K562 (cell line): ENCODE measurements around the gene MRPS18B. TPM values are rescaled to one million over a fixed set of nuclear protein-coding genes. Genes with fewer than 3 reads are reported as not detected.

Experiments used
- CREM ChIP-seq: IDR thresholded peaks from 2 replicates; pipeline ENCODE4 v1.6.1; 2014; ENCODE audit warnings: antibody characterized with exemption, low read depth
- ETV5 ChIP-seq: sonication (generic); formaldehyde crosslinking; IDR thresholded peaks from 2 replicates; pipeline ENCODE4 v1.4.0; 2020; ENCODE audit warnings: low read depth, mild to moderate bottlenecking, missing genetic modification reagents
- FOXJ2 ChIP-seq: fragments of 200-800 bp; sonication (Bioruptor generic); IDR thresholded peaks from 2 replicates; pipeline ENCODE4 v1.6.1; 2016; ENCODE audit warnings: missing genetic modification characterization, missing compliant biosample characterization
- FOXP1 ChIP-seq: sonication (generic); formaldehyde crosslinking; IDR thresholded peaks from 2 replicates; pipeline ENCODE4 v1.8.0; 2022; ENCODE audit warnings: mild to moderate bottlenecking, missing genetic modification reagents
- HCFC1 ChIP-seq: IDR thresholded peaks from 2 replicates; pipeline ENCODE4 v1.6.1; 2012; ENCODE audit warnings: low read depth, low read length, improper control_type of control experiment
- HNRNPH1 ChIP-seq: fragments of 200-400 bp; formaldehyde crosslinking; optimal IDR thresholded peaks from 2 replicates; pipeline ENCODE3; 2017; ENCODE audit warnings: low read depth, mild to moderate bottlenecking, low read length, moderate library complexity
- KLF16 ChIP-seq: IDR thresholded peaks from 2 replicates; pipeline ENCODE4 v1.6.1; 2016; ENCODE audit warnings: antibody characterized with exemption
- MTA3 ChIP-seq: fragments of 450-650 bp; formaldehyde crosslinking; IDR thresholded peaks from 2 replicates; pipeline ENCODE4 v1.6.1; 2017; ENCODE audit warnings: mild to moderate bottlenecking, borderline replicate concordance
- NR2C2 ChIP-seq, 2 experiments: fragments of 200-800 bp in 1 of 2; sonication (Bioruptor generic) in 1 of 2; sonication (generic) in 1 of 2; formaldehyde crosslinking in 1 of 2; IDR thresholded peaks; 2 replicates each; pipeline versions ENCODE4 v1.6.1 to v1.8.0; 2016 to 2022; ENCODE audit warnings: mild to moderate bottlenecking in 1 of 2, missing compliant biosample characterization in 1 of 2, missing genetic modification characterization in 1 of 2, missing genetic modification reagents in 1 of 2
- NRF1 ChIP-seq, 2 experiments: fragments of 450-650 bp; IDR thresholded peaks in 1 of 2; conservative IDR thresholded peaks in 1 of 2; 2 replicates each; pipeline ENCODE4 v1.6.1; 2014; ENCODE audit warnings: mild to moderate bottlenecking in 2 of 2
- RBM22 ChIP-seq: fragments of 200-400 bp; formaldehyde crosslinking; IDR thresholded peaks from 2 replicates; pipeline ENCODE4 v1.6.1; 2018; ENCODE audit warnings: low read length, low read depth; ENCODE audit not compliant: poor library complexity, severe bottlenecking
- THRAP3 ChIP-seq: fragments of 450-650 bp; IDR thresholded peaks from 2 replicates; pipeline ENCODE4 v1.6.1; 2016; ENCODE audit warnings: mild to moderate bottlenecking, inconsistent platforms, borderline replicate concordance
- TOE1 ChIP-seq, 2 experiments: fragments of 450-650 bp in 1 of 2; sonication (generic) in 1 of 2; formaldehyde crosslinking in 1 of 2; IDR thresholded peaks; 2 replicates each; pipeline versions ENCODE4 v1.7.1 to v1.8.0; 2016 to 2022; ENCODE audit warnings: borderline replicate concordance in 2 of 2, mild to moderate bottlenecking in 2 of 2, antibody characterized with exemption in 1 of 2, inconsistent platforms in 1 of 2, low read depth in 1 of 2, missing genetic modification reagents in 1 of 2, moderate library complexity in 1 of 2
- ZFP36 ChIP-seq: fragments of 150-350 bp; IDR thresholded peaks from 2 replicates; pipeline ENCODE4 v1.6.1; 2018; ENCODE audit warnings: low read length, low read depth; ENCODE audit not compliant: partially characterized antibody
- ZNF41 ChIP-seq: fragments of 250-450 bp; sonication (Bioruptor Pico); conservative IDR thresholded peaks from 2 replicates; pipeline ENCODE4 v1.4.0; 2020; ENCODE audit warnings: mild to moderate bottlenecking
- polyA plus RNA-seq, 8 experiments: library from polyadenylated mRNA; depleted of rRNA in 4 of 8; stranded (reverse) in 5 of 8; unstranded in 3 of 8; fragments of >200 nt; fragmentation: Nextera tagmentation in 2 of 8; fragmentation: Illumina TruSeq in 1 of 8; extraction: Ambion mirVana in 2 of 8; extraction: Trizol in 1 of 8; gene quantifications; 2 replicates each; pipeline versions ENCODE4 v1.2.1 to v1.2.3, GENCODE V29; 2011 to 2014; ENCODE audit warnings: inconsistent platforms in 1 of 8, missing spikeins in 1 of 8
- total RNA-seq, 7 experiments: library from RNA; depleted of rRNA in 6 of 7; stranded (reverse); fragments of >200 nt in 6 of 7; fragmentation: Illumina TruSeq in 2 of 7; extraction: Trizol in 2 of 7; gene quantifications; 2 replicates each; pipeline versions ENCODE4 v1.2.1 to v1.2.3, GENCODE V29; 2011 to 2021; ENCODE audit warnings: low replicate concordance in 1 of 7
- TF ChIP-seq, protein P1 (sequence below), 2 experiments: fragments of 150-350 bp in 1 of 2; IDR thresholded peaks; 2 replicates each; pipeline ENCODE4 v1.6.1; 2012 to 2016; ENCODE audit warnings: low read depth in 2 of 2, low read length in 2 of 2, mild to moderate bottlenecking in 1 of 2, moderate library complexity in 1 of 2
- TF ChIP-seq, protein P2 (sequence below): fragments of 450-650 bp; IDR thresholded peaks from 2 replicates; pipeline ENCODE4 v1.7.1; 2018; ENCODE audit warnings: mild to moderate bottlenecking, low read depth; ENCODE audit not compliant: partially characterized antibody
- TF ChIP-seq, protein P3 (sequence below): sonication (generic); formaldehyde crosslinking; IDR thresholded peaks from 2 replicates; pipeline ENCODE4 v1.8.0; 2022; ENCODE audit warnings: mild to moderate bottlenecking, missing genetic modification reagents
- TF ChIP-seq, protein P4 (sequence below): sonication (generic); formaldehyde crosslinking; IDR thresholded peaks from 2 replicates; pipeline ENCODE4 v1.4.0; 2020; ENCODE audit warnings: mild to moderate bottlenecking, missing genetic modification reagents

MRPS18B gene
- total and polyA plus RNA-seq, 9 of the 15 experiments (the other 6 are each of a cell fraction or from before 2014, with no cell fraction given) = 132 to 383 (median 178) TPM

DNA sequence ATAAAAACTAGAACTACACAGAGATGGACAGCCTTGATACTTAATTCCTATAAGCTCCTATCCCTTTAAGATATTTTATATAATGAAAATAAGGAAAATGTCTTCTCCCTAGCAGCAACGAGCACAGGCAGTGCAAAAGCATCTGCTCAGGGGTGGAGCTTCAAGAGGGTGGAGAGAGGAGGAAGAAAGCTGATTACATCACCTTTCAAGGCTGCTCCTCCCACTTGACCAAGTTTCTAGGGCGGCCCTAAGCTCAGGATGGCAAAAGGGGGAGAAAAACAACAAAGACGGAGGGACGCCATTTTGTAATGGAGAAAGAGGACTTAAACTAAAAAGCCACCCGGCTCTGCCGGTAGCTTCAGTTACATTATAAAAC is 2.8 kb upstream of the MRPS18B start (continued):
- TF ChIP-seq CREM (peak; percentile 45), ZNF41 (no peak), NR2C2 (CRISPR knock-in tag; IDR thresholded peaks at IDR 0.05) (no peak), NR2C2 (tag; IDR thresholded peaks at IDR 0.05) (peak; percentile 63; the same call in 1 of the 2 replicates), ETV5 (CRISPR knock-in tag) (0 out of 2 replicates have a peak, but pooled peaks have one; percentile 1), KLF16 (no peak), HNRNPH1 (no peak), FOXP1 (CRISPR knock-in tag) (no peak), FOXJ2 (tag) (peak; percentile 78), HCFC1 (peak; percentile 45; the same call in 1 of the 2 replicates), RBM22 (no peak), MTA3 (no peak), TOE1 (IDR thresholded peaks at IDR 0.05; ENCODE audit: borderline replicate concordance) (no peak), TOE1 (CRISPR knock-in tag; IDR thresholded peaks at IDR 0.05; ENCODE audit: borderline replicate concordance, low read depth) (no peak), THRAP3 (no peak), ZFP36 (no peak), NRF1 (conservative IDR thresholded peaks at IDR 0.05 in 1 of 2, IDR thresholded peaks at IDR 0.05 in 1 of 2) (peak; percentile 76 to 79)
- TF ChIP-seq, protein P1, sequence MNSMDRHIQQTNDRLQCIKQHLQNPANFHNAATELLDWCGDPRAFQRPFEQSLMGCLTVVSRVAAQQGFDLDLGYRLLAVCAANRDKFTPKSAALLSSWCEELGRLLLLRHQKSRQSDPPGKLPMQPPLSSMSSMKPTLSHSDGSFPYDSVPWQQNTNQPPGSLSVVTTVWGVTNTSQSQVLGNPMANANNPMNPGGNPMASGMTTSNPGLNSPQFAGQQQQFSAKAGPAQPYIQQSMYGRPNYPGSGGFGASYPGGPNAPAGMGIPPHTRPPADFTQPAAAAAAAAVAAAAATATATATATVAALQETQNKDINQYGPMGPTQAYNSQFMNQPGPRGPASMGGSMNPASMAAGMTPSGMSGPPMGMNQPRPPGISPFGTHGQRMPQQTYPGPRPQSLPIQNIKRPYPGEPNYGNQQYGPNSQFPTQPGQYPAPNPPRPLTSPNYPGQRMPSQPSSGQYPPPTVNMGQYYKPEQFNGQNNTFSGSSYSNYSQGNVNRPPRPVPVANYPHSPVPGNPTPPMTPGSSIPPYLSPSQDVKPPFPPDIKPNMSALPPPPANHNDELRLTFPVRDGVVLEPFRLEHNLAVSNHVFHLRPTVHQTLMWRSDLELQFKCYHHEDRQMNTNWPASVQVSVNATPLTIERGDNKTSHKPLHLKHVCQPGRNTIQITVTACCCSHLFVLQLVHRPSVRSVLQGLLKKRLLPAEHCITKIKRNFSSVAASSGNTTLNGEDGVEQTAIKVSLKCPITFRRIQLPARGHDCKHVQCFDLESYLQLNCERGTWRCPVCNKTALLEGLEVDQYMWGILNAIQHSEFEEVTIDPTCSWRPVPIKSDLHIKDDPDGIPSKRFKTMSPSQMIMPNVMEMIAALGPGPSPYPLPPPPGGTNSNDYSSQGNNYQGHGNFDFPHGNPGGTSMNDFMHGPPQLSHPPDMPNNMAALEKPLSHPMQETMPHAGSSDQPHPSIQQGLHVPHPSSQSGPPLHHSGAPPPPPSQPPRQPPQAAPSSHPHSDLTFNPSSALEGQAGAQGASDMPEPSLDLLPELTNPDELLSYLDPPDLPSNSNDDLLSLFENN (IDR thresholded peaks at IDR 0.05; ENCODE audit: low read depth in 2 of 2, low read length in 2 of 2) = peak in 1 of 2 experiments; percentile 31; a peak in 1 of 4 replicates
- TF ChIP-seq, protein P2, sequence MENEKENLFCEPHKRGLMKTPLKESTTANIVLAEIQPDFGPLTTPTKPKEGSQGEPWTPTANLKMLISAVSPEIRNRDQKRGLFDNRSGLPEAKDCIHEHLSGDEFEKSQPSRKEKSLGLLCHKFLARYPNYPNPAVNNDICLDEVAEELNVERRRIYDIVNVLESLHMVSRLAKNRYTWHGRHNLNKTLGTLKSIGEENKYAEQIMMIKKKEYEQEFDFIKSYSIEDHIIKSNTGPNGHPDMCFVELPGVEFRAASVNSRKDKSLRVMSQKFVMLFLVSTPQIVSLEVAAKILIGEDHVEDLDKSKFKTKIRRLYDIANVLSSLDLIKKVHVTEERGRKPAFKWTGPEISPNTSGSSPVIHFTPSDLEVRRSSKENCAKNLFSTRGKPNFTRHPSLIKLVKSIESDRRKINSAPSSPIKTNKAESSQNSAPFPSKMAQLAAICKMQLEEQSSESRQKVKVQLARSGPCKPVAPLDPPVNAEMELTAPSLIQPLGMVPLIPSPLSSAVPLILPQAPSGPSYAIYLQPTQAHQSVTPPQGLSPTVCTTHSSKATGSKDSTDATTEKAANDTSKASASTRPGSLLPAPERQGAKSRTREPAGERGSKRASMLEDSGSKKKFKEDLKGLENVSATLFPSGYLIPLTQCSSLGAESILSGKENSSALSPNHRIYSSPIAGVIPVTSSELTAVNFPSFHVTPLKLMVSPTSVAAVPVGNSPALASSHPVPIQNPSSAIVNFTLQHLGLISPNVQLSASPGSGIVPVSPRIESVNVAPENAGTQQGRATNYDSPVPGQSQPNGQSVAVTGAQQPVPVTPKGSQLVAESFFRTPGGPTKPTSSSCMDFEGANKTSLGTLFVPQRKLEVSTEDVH = no peak
- TF ChIP-seq, protein P3, sequence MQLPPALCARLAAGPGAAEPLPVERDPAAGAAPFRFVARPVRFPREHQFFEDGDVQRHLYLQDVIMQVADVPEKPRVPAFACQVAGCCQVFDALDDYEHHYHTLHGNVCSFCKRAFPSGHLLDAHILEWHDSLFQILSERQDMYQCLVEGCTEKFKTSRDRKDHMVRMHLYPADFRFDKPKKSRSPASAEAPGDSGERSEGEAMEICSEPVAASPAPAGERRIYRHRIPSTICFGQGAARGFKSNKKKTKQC = no peak
- TF ChIP-seq, protein P4, sequence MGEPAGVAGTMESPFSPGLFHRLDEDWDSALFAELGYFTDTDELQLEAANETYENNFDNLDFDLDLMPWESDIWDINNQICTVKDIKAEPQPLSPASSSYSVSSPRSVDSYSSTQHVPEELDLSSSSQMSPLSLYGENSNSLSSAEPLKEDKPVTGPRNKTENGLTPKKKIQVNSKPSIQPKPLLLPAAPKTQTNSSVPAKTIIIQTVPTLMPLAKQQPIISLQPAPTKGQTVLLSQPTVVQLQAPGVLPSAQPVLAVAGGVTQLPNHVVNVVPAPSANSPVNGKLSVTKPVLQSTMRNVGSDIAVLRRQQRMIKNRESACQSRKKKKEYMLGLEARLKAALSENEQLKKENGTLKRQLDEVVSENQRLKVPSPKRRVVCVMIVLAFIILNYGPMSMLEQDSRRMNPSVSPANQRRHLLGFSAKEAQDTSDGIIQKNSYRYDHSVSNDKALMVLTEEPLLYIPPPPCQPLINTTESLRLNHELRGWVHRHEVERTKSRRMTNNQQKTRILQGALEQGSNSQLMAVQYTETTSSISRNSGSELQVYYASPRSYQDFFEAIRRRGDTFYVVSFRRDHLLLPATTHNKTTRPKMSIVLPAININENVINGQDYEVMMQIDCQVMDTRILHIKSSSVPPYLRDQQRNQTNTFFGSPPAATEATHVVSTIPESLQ (CRISPR knock-in tag) = no peak
